ENCODE results near the gene CD2BP2.
"Not testable (repeated sequence)": the region's sequence is repeated elsewhere in the genome, so short reads cannot be mapped to it uniquely, and the experiment has no call there.

Gene CD2BP2

GRCh38 chr16:30355144-30355953, at the start of gene CD2BP2:
CD2BP2 (minus strand) TSS chr16:30355308; CDS start chr16:30354681, 627 bp downstream.
- DNase-seq, result peak; percentile 49

DNA sequence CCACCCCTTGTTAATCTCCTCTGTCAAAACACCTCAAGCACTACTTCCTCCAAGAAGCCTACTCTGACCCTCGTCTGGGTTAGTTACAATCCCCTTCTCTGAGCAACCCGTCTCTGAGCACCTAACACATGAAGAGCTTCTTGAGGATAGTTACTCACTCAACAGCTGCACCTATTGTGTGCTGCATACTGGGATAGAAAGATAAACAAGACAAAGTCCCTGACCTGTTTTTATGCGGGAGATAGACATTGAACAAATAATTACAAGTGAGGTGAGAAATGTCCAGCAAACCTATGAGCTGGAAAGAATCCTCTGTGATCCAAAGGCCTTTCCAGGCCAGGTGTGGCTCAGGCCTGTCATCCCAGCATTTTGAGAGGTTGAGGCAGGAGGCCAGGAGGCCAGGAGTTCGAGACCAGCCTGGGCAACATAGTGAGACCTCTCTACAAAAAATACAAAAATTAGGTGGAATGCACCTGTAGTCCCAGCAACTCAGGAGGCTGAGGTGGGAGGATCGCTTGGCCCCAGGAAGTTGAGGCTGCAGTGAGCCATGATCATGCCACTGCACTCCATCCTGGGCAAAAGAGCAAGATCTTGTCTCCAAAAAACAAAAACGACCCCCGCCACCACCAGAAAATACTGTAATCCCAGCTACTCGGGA, 46.8 kb upstream of the CD2BP2 start:
- no peak for DNase-seq

GRCh38 chr16:30399435-30400186, 44.5 kb upstream of the CD2BP2 start:
- DNase-seq, result no peak

GRCh38 chr16:30398661-30399434, 43.7 kb upstream of the CD2BP2 start:
- DNase-seq, result no peak

DNA sequence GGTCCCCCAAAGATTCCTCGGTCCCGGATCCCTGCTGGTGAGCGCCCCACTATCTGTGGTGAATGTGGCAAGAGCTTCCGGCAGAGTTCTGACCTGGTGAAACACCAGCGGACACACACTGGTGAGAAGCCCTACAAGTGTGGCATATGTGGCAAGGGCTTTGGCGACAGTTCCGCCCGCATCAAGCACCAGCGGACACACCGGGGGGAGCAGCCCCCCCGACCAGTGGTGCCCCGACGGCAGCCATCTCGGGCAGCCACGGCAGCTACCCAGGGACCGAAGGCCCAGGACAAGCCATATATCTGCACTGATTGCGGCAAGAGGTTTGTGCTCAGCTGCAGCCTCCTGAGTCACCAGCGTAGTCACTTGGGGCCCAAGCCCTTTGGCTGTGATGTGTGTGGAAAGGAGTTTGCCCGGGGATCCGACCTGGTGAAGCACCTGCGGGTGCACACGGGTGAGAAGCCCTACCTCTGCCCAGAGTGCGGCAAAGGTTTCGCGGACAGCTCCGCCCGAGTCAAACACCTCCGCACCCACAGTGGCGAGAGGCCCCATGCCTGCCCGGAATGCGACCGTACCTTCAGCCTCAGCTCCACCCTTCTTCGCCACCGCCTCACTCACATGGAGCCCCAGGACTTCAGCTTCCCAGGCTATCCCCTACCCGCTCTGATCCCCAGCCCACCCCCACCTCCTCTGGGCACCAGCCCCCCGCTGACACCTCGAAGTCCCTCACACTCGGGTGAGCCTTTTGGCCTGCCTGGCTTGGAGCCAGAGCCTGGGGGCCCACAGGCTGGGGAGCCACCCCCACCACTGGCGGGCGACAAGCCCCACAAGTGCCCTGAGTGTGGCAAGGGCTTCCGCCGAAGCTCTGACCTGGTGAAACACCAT, 42.9 kb upstream of the CD2BP2 start:
- DNase-seq, result no peak

- DNase-seq, result no peak
These were observed 41.9 kb upstream of the CD2BP2 start for GRCh38 chr16:30397056-30397455.

DNA sequence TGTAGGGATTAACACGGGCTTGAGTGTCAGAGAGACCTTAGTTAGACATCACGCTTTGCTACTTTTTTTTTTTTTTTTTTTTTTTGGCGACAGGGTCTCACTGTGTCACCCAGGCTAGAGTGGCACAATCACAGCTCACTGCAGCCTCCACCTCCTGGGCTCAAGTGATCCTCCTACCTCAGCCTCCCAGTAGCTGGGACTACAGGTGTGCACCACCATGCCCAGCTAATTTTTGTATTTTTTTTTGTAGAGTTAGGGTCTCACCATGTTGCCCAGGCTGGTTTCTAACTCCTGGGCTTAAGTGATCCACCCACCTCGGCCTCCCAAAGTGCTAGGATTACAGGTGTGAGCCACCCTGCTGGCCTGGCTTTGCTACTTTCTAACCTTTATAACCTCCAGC, 41.5 kb upstream of the CD2BP2 start:
- not testable (repeated sequence) for DNase-seq

GRCh38 chr16:30395992-30396585, 41.0 kb upstream of the CD2BP2 start:
- DNase-seq, result no peak

DNA sequence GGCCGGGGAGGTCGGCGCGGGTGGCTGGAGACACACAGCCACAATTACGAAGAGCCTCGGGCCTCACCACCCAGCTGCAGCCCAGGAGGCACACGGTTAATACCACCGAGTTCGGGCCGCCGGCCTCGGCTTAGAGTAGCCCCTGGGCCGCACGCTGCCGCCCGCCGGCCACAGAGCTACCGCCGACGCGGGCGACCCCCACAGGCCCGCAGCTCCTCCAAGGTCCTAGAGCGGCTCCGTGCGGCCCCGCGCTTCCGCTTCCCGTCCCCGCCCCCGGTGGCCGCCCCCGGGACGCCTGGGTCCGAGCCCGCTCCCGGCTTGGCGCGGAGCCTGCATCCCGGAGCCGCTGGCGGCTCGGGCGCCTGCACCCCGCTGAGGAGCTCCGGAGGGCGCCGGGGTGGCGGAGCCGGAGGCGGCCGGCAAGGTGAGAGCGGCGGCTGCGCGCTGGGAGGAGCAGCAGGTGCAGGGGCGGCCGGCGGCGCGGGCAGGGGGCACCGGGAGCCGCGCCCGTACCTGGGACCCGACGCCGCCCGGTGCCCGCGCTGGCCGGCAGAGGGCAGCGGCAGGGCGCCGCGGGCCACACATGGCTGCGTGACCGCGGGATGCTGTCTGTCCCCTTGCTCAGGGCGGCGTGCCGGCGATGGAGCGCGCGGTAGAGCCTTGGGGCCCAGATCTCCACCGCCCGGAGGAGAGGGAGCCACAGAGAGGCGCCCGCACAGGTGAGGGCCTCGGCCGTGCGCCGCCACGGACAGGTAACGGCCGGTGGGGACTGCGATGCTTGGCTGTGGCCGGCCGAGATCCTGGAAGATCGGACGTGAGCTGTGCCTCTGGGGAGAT, 40.3 kb upstream of the CD2BP2 start, which contains the start of gene ZNF48:
Gene ZNF48, plus strand, starts transcription at position 266 of the 837 bp plus-strand sequence. Its CDS starts 375 bp downstream, at position 641.
- peak; percentile 65 for DNase-seq

GRCh38 chr16:30394592-30395154, 39.6 kb upstream of the CD2BP2 start:
- no peak for DNase-seq

- DNase-seq, result no peak
These were observed 28.4 kb upstream of the CD2BP2 start for GRCh38 chr16:30383521-30383920.

DNA sequence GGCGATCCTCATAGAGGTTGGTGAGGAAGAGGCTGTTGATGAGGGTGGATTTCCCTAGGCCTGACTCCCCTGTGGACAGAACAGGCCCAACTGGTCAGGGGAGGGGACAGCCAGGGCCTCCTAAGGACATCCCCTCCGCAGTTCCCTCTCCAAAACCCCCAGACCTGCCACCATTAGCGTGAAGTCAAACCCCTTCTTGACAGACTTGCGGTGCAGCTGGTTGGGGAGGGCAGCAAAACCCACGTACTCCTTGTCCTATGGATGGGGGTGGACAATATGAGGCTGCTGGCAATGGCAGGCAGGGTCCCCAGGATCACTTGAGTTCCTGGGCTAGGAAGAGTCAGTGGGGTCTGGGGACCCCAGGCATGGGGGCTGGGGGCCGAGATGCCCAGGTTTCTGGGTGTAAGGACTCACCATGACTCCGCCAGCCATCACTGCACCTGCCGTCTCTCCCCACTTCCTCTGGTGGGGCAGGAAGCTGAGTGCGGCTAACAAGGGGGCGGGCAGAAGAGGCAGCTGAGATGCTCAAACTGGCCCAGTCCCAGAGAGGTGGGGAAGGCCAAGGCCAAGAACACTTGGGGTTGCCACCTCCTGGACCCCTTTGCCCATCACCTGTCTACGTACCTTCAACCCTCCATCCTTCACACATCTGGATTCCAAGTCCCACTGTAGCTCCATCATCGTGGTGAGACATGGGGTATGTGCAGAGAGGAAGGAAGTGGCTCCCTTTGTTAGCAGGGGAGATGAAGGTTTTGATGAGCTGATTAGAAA, 27.2 kb upstream of the CD2BP2 start, which contains the start of gene SEPTIN1:
Gene SEPTIN1, minus strand, starts transcription at position 451 of the 771 bp plus-strand sequence. Its CDS starts 19 bp downstream, at position 432.
- DNase-seq, result no peak

- DNase-seq, result no peak
These were observed 26.4 kb upstream of the CD2BP2 start for GRCh38 chr16:30381291-30382041.

DNA sequence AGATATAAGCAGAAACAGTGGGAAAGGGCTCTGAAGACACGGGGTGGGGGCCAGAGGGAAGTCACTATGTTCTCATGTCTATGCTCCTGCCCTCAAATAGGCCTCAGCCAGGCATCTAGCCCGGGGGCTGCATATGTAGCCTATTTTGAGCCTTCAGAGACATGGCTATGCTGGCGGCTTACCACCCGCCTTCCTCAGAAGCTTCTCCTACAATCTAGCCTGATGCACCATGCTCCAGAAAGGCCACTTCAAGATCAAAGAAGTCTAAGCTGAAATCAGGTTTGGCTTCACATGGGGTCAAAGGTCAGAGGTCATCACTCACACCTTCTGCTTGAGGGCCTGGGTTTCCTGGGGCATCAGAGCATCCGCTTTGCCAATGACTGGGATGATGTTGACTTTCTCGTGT, 25.7 kb upstream of the CD2BP2 start:
- DNase-seq, result no peak

- no peak for DNase-seq
These were observed 25.1 kb upstream of the CD2BP2 start for GRCh38 chr16:30380072-30380802.

DNA sequence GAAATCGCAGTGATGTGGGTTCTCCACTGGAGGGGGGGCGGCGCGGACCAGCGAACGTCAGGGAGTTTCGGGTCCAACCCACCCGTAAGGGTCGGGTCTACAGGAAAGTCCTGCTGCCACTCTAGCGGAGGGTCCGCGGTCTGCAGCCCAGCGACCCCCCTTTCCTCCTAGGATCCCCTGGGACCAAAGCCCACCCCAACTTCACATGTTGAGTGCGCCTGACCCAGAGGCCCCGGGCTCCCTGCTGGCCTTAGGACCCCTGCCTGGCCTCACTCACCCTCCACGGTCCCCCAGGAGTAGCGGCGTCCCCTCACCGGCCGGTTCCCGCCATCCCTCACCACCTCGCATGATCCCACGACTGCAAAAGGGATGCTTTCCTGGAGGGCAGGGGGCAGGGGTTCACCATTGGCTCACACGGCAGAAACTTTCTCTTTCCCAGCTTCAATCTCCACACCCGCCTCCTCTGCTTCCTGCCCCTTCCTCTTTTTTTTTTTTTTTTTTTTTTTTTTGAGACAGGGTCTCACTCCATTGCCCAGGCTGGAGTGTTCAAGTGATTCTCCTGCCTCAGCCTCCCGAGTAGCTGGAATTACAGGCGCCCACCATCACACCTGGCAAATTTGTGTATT, 24.2 kb upstream of the CD2BP2 start:
- no peak for DNase-seq

Data from 8988T (cell line).